Peyer's patch (tissue), 4 donors: Measurements from ENCODE around the gene OTUD6A. TPM values are rescaled to one million over a fixed set of nuclear protein-coding genes. Genes with fewer than 3 reads are reported as not detected.

Experiments
- DNase-seq, 3 donors: peaks; one replicate each; pipeline ENCODE4 v3.0.0-alpha.2; 2017 to 2019
- H3K27ac ChIP-seq, 4 donors: fragments of 200-600 bp; sonication (generic); one replicate each; pipeline ENCODE4 v1.5.1; 2016 to 2019
- H3K27me3 ChIP-seq, 2 donors: fragments of 200-600 bp; sonication (generic); one replicate each; pipeline ENCODE4 v1.5.1; 2019
- H3K36me3 ChIP-seq, 3 donors: fragments of 200-600 bp; sonication (generic); one replicate each; pipeline ENCODE4 v1.5.1; 2016 to 2019
- H3K4me1 ChIP-seq, 4 donors: fragments of 200-600 bp; sonication (generic); one replicate each; pipeline ENCODE4 v1.5.1; 2016 to 2019
- H3K4me3 ChIP-seq, 4 donors: fragments of 200-600 bp; sonication (generic); 1 replicate in 3 of 4; 2 replicates in 1 of 4; pipeline ENCODE4 v1.5.1; 2016 to 2019; ENCODE audit warnings: mild to moderate bottlenecking in 1 of 4
- H3K9me3 ChIP-seq, 4 donors: fragments of 200-600 bp; sonication (generic); one replicate each; pipeline ENCODE4 v1.5.1; 2016 to 2019; ENCODE audit warnings: mild to moderate bottlenecking in 1 of 4
- POLR2A ChIP-seq, 2 donors: fragments of 450-650 bp; IDR thresholded peaks; one replicate each; pipeline ENCODE4 v1.5.1; 2017; ENCODE audit warnings: antibody characterized with exemption in 2 of 2, mild to moderate bottlenecking in 2 of 2, moderate library complexity in 2 of 2
- total RNA-seq, 4 donors: library from RNA; depleted of rRNA; stranded (reverse); fragments of >200 nt; gene quantifications; one replicate each; pipeline ENCODE4 v1.1.0, GENCODE V29; 2016
- TF ChIP-seq, protein P1 (sequence below), 6 experiments: fragments of 450-650 bp in 4 of 6; fragments of 200-600 bp in 2 of 6; sonication (generic) in 1 of 6; IDR thresholded peaks; one replicate each; pipeline ENCODE4 v1.5.1; 2017 to 2019; ENCODE audit warnings: antibody characterized with exemption in 6 of 6, mild to moderate bottlenecking in 3 of 6, moderate library complexity in 1 of 6

Gene OTUD6A
- total RNA-seq, 4 donors from 2014 or later, result not detected

DNA sequence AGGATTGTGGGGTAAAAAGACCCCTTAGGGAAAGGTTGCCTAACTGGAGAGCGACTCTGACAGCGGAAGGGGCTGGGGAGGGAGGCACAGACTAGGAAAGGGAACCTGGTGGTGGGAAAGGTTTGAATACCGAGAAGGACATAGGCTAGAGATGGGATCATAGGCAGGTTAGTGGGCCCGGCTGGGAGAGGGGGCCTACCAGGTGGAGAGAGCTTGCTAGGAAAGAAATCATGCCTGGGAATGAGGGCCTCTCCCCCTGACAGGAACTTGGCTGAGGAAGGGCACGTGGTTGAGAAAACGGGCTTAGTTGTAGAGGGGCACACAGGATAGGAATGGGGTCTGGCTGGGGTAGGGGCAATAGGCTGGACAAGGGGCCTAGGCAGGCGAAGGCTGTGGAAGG is 4.4 kb downstream of the OTUD6A start:
- Histone ChIP-seq H3K4me3 (no peak overlapping the region), H3K9me3 (no peaks in the 10 kb centered on the region), H3K36me3 (no peaks in the 10 kb centered on the region), H3K4me1 (no peaks in the 10 kb centered on the region), H3K27ac (no peak overlapping the region), H3K27me3 (no peaks in the 10 kb centered on the region)
- no peak for DNase-seq
- no peak for TF ChIP-seq POLR2A (IDR thresholded peaks at IDR 0.05)
- TF ChIP-seq, protein P1, sequence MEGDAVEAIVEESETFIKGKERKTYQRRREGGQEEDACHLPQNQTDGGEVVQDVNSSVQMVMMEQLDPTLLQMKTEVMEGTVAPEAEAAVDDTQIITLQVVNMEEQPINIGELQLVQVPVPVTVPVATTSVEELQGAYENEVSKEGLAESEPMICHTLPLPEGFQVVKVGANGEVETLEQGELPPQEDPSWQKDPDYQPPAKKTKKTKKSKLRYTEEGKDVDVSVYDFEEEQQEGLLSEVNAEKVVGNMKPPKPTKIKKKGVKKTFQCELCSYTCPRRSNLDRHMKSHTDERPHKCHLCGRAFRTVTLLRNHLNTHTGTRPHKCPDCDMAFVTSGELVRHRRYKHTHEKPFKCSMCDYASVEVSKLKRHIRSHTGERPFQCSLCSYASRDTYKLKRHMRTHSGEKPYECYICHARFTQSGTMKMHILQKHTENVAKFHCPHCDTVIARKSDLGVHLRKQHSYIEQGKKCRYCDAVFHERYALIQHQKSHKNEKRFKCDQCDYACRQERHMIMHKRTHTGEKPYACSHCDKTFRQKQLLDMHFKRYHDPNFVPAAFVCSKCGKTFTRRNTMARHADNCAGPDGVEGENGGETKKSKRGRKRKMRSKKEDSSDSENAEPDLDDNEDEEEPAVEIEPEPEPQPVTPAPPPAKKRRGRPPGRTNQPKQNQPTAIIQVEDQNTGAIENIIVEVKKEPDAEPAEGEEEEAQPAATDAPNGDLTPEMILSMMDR (IDR thresholded peaks at IDR 0.05), result no peak

DNA sequence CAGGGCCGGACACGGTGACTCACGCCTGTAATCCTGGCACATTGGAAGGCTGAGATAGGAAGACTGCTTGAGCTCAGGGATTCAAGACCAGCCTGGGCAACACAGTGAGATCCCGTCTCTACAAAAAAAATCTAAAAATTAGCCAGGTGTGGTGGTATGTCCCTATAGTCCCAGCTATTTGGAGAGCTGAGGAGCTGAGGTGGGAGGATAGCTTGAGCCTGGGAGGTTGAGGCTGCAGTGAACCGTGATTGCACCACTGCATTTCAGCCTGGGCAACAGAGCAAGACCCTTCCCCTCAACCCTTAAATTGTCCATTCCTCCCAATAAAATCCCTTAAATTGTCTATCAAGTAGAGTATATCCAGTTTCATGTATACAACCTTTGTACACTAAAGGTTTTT is 17.0 kb downstream of the OTUD6A start:
- Histone ChIP-seq H3K27ac (no peak overlapping the region), H3K9me3 (no peaks in the 10 kb centered on the region), H3K4me3 (no peak overlapping the region), H3K27me3 (no peaks in the 10 kb centered on the region), H3K4me1 (no peaks in the 10 kb centered on the region), H3K36me3 (no peaks in the 10 kb centered on the region)
- no peak for DNase-seq
- TF ChIP-seq POLR2A (IDR thresholded peaks at IDR 0.05), result no peak
- TF ChIP-seq, protein P1 (IDR thresholded peaks at IDR 0.05), result no peak

DNA sequence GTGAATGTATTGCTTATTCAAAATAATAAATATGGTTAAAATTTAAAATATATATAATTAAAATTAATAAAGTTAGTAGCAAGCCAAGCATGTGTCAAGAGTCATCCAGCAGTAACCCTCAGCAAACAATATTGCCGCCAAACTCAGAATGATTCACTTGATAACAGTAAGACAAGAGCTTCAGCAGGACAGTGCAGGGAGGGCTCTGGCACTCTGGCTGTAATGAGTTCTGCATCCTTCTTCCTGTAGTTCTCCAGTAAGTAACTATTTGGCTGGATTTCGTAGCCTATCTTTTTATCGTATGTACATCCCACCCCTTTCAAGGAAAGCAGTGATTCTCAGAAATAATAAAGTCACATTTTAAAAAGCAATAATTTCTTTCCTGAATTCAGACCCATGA is 17.6 kb downstream of the OTUD6A start:
- Histone ChIP-seq H3K36me3 (no peaks in the 10 kb centered on the region), H3K27me3 (no peaks in the 10 kb centered on the region), H3K4me3 (no peak overlapping the region), H3K27ac (no peak overlapping the region), H3K4me1 (no peaks in the 10 kb centered on the region), H3K9me3 (no peaks in the 10 kb centered on the region)
- DNase-seq, result no peak
- no peak for TF ChIP-seq POLR2A (IDR thresholded peaks at IDR 0.05)
- TF ChIP-seq, protein P1 (IDR thresholded peaks at IDR 0.05), result no peak

DNA sequence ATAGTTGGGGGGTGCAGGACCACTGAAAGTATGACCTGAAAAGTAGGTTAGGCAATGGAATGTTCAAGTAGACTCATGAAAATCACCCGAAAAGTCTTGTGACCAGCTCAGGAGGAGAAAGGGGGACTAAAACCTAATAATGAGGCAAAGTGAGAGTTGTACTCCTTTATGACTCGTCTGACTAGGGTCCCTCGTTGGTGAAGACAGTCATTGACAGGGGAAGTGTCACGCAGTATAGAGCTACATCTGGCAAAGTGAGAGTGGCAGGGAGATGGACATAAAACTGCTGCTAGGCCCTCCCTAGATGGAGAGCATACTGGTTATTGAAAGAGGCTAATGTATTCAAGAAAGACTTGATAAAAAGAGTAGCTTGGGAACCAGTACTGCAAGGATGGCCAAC is 20.5 kb downstream of the OTUD6A start:
- no peak for TF ChIP-seq POLR2A (IDR thresholded peaks at IDR 0.05)
- TF ChIP-seq, protein P1 (IDR thresholded peaks at IDR 0.05), result no peak
- Histone ChIP-seq H3K4me1 (no peaks in the 10 kb centered on the region), H3K36me3 (no peaks in the 10 kb centered on the region), H3K27me3 (no peaks in the 10 kb centered on the region), H3K4me3 (no peak overlapping the region), H3K27ac (no peak overlapping the region), H3K9me3 (no peaks in the 10 kb centered on the region)
- no peak for DNase-seq

DNA sequence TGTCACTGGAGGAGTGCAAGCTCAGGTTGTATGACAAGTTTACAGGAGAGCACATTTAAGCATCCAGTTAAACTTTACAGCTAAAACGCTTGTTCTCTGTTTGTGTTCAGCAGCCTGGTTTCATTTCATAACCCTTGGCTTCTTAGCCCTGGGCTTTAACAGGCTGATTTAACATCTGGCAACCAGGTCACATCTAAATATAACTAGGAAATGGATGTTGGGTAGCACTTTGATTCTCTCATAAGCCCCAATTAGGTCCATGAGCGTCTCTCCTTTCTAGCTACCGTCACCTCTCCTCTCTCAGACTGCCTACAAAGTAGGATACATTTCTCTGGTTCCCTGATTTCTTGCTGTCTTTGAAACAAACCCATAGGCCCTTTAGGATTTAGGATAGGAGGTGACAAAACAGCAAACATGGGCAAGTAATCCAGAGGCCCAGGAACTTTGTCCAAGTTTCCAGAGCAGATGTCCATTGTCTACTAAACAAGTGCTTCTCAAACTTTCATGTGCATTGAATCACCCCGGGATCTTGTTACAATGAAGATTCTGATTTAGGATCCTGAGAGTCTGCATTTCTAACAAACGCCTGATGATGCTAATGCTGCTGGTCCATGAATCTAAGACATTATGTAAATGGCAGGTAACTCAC is 22.5 kb downstream of the OTUD6A start:
- no peak overlapping the region for H3K4me3 ChIP-seq
- no peak for TF ChIP-seq POLR2A (IDR thresholded peaks at IDR 0.05)
- TF ChIP-seq, protein P1 (IDR thresholded peaks at IDR 0.05), result no peak
- no peaks in the 10 kb centered on the region for H3K27me3 ChIP-seq

More for the DNA sequence above, 22.5 kb downstream of the OTUD6A start:
- Histone ChIP-seq H3K27ac (no peak overlapping the region), H3K9me3 (no peaks in the 10 kb centered on the region), H3K36me3 (no peaks in the 10 kb centered on the region), H3K4me1 (no peaks in the 10 kb centered on the region)
- DNase-seq, result no peak
